Heart right ventricle (tissue), 16 donors: ENCODE data around the gene ATP13A1. TPM values are rescaled to one million over a fixed set of nuclear protein-coding genes. Genes with fewer than 3 reads are reported as not detected.
"Not testable (repeated sequence)": the region's sequence is repeated elsewhere in the genome, so short reads cannot be mapped to it uniquely, and the experiment has no call there.

Experiments
- ATAC-seq, 8 donors: fragments of 200-7000 bp; cut with Tn5 transposase; one replicate each; pipeline ENCODE4 v1.9.1; 2020; ENCODE audit warnings: mild to moderate bottlenecking in 8 of 8, moderate library complexity in 8 of 8, moderate number of reproducible peaks in 1 of 8
- DNase-seq, 2 donors: peaks; one replicate each; pipeline ENCODE4 v3.0.0-alpha.2; 2020
- H3K27ac ChIP-seq, 10 donors: fragments of 200-600 bp; sonication (generic) in 2 of 10; one replicate each; pipeline versions ENCODE4 v1.5.0 to v1.8.0; 2020 to 2022; ENCODE audit warnings: mild to moderate bottlenecking in 3 of 10
- H3K27me3 ChIP-seq, 7 donors: fragments of 200-600 bp; one replicate each; pipeline ENCODE4 v1.8.0; 2021 to 2022; ENCODE audit warnings: mild to moderate bottlenecking in 2 of 7
- H3K36me3 ChIP-seq, 9 donors: fragments of 200-600 bp; sonication (generic) in 1 of 9; one replicate each; pipeline versions ENCODE4 v1.5.0 to v1.8.0; 2020 to 2022; ENCODE audit warnings: mild to moderate bottlenecking in 2 of 9
- H3K4me1 ChIP-seq, 9 donors: fragments of 200-600 bp; sonication (generic) in 1 of 9; one replicate each; pipeline versions ENCODE4 v1.5.0 to v1.8.0; 2020 to 2022; ENCODE audit warnings: mild to moderate bottlenecking in 4 of 9
- H3K4me3 ChIP-seq, 10 donors: fragments of 200-600 bp; sonication (generic) in 2 of 10; one replicate each; pipeline versions ENCODE4 v1.5.0 to v1.8.0; 2020 to 2022; ENCODE audit warnings: mild to moderate bottlenecking in 7 of 10, moderate library complexity in 2 of 10
- H3K9me3 ChIP-seq, 11 donors: fragments of 200-600 bp in 10 of 11; sonication (generic) in 2 of 11; one replicate each; pipeline versions ENCODE4 v1.5.0 to v1.8.0; 2013 to 2022; ENCODE audit warnings: mild to moderate bottlenecking in 2 of 11, control low read depth in 1 of 11, moderate library complexity in 1 of 11
- WGBS, 2 donors: extraction: QIAGEN DNeasy Blood & Tissue Kit; methylation state at CpG; one replicate each; pipeline ENCODE4 v1.1.7; 2013; ENCODE audit warnings: inconsistent platforms in 1 of 2; 5-methylcytosine and 5-hydroxymethylcytosine counted together
- intact Hi-C, 10 donors: fragments of 100-400 bp; cut with DNase I; formaldehyde crosslinking; loops; one replicate each; pipeline versions ENCODE4 v1.11.1 to v1.14.2; 2022
- polyA plus RNA-seq, 2 donors: library from polyadenylated mRNA; stranded (reverse); fragments of 200-250 nt; gene quantifications; one replicate each; pipeline ENCODE4 v1.2.3, GENCODE V29; 2013
- total RNA-seq, 10 donors: library from RNA; stranded (reverse); fragmentation: NEBNext Ultra II Directional in 3 of 10; extraction: Animal tissue kit (Norgen Biotek cat#: 25700) in 3 of 10; gene quantifications; one replicate each; pipeline versions ENCODE4 v1.2.1 to v1.2.4, GENCODE V29; 2021 to 2023
- TF ChIP-seq, protein P1 (sequence below), 9 donors: fragments of 200-600 bp; sonication (generic) in 2 of 9; IDR thresholded peaks; one replicate each; pipeline versions ENCODE4 v1.5.0 to v1.8.0; 2021 to 2022; ENCODE audit warnings: antibody characterized with exemption in 9 of 9, mild to moderate bottlenecking in 5 of 9, moderate library complexity in 1 of 9
- donor health status: Arrhythmogenic right ventricular cardiomyopathy.
- donor health status: ischemic (EF 13 %, LVEDD 7.1; RV severe dilation, severe dysfunction).
- donor health status: healthy with polysubstance abuse.
- donor health status: DM: no; HTN: yes; CAD: no.
- donor health status: DM: no; HTN: no; CAD: no.
- donor health status: ischemic (EF 25% LVEDD 6.9; RV normal size, moderate dysfunction).
- donor health status: ischemic (EF 25% LVEDD 5.7; RV mildly dilated, moderate dysfunction).
- donor health status: healthy.
- donor health status: DM: yes; HTN: yes; CAD: no.
- donor health status: Ischemic cardiomyopathy.
- donor health status: ischemic (EF 35%, LVEDD 5.7; RV mildly dilated, moderate dysfunction).
- donor health status: nonischemic (EF 11% LVEDD 7.7; RV severe dilation, severe dysfunction).
- donor health status: DM: yes; HTN: yes; CAD: no.
- donor health status: PGD.
- donor health status: ischemic (EF 29% LVEDD 5.4; RV normal size, mild dysfunction).
- donor health status: nonischemic (EF 23%, LVEDD 6.1; RV moderate dilation, normal function).

Gene ATP13A1
- total and polyA plus RNA-seq, 12 donors: 12.3 to 34.5 (median 18.8) TPM

DNA sequence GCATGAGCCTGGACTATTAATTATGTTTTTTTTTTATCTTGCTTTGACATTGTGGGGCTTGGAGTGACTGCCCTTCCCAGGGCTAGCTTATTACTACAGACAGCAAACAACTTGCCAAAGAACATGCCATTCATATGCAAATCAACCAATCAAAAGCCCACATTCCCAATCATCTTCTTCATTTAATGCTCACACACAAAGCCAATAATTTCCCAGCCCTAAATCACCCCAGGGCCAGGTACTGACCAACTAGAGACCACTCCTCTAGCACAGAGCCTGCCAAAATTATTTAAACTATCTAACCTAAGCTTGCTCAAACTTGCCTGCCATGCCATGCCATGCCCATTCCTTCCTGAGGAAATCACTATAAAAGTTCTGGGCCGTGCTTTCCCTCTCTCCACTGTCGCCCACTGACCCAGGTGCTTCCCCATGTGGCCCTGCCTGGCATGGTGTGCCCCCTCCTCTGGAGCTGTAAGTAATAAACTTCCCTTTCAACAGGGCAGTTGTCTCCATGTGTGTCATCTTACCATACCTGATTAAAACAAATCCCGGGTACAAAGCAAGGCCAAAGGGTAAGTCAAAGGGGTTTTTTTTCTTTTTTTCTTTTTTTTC is 60.7 kb downstream of the ATP13A1 start:
- TF ChIP-seq, protein P1, sequence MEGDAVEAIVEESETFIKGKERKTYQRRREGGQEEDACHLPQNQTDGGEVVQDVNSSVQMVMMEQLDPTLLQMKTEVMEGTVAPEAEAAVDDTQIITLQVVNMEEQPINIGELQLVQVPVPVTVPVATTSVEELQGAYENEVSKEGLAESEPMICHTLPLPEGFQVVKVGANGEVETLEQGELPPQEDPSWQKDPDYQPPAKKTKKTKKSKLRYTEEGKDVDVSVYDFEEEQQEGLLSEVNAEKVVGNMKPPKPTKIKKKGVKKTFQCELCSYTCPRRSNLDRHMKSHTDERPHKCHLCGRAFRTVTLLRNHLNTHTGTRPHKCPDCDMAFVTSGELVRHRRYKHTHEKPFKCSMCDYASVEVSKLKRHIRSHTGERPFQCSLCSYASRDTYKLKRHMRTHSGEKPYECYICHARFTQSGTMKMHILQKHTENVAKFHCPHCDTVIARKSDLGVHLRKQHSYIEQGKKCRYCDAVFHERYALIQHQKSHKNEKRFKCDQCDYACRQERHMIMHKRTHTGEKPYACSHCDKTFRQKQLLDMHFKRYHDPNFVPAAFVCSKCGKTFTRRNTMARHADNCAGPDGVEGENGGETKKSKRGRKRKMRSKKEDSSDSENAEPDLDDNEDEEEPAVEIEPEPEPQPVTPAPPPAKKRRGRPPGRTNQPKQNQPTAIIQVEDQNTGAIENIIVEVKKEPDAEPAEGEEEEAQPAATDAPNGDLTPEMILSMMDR (IDR thresholded peaks at IDR 0.05): no peak
- WGBS, 2 donors: 58 to 69% methylated on average over 3 of the region's 3 CpGs
- intact Hi-C loops: no loop called here
- H3K4me1 ChIP-seq: peaks cover 0 to 7% (median 0%) of the 10 kb centered on the region in 9 donors
- no peaks in the 10 kb centered on the region for H3K36me3 ChIP-seq
- H3K27me3 ChIP-seq: peaks cover 0 to 5% (median 0%) of the 10 kb centered on the region in 7 donors
- no peak overlapping the region for H3K27ac ChIP-seq
- no peak overlapping the region for H3K4me3 ChIP-seq
- no peaks in the 10 kb centered on the region for H3K9me3 ChIP-seq
- no peak for DNase-seq
- ATAC-seq: no peak

- intact Hi-C loops: no loop called here
- whole genome bisulfite sequencing, 2 donors: 82 to 83% methylated on average over 9 of the region's 9 CpGs
- peak overlapping the region in 1 of 10 donors; percentile 20 for H3K27ac ChIP-seq
- peaks cover 0 to 12% (median 0%) of the 10 kb centered on the region in 9 donors for H3K4me1 ChIP-seq
- peaks cover 0 to 5% (median 0%) of the 10 kb centered on the region in 7 donors for H3K27me3 ChIP-seq
- H3K36me3 ChIP-seq: no peaks in the 10 kb centered on the region
- TF ChIP-seq, protein P1 (IDR thresholded peaks at IDR 0.05): no peak
- H3K4me3 ChIP-seq: no peak overlapping the region
- DNase-seq (no peak), ATAC-seq (no peak)
- no peaks in the 10 kb centered on the region for H3K9me3 ChIP-seq
These were observed 61.3 kb downstream of the ATP13A1 start for GRCh38 chr19:19602136-19602712.

DNA sequence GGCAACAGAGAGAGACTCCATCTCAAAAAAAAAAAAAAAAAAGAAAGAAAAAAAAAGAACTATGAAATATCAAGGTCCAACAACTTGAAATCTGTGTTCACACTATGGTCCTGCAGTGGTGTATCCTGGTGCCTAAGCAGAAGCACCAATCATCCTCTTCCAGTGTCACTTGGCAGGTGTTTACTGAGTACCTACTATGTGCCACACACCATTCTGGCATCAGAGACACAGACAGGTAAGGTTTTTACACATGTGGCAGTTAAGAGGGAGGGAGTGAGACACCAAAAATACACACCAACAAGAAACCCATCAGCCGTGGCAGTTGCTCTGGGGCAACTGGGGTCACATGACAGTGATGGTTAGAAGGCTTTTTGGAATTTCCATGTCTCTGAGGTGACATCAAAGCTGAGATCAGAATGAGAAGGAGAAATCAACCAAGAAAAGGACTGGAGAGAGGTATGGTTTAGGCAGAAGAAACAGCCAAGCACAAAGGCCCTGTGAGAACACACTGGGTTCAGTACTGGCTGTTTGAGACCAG is 62.6 kb downstream of the ATP13A1 start:
- Histone ChIP-seq H3K27me3 (peaks cover 0 to 5% (median 0%) of the 10 kb centered on the region in 7 donors), H3K4me3 (no peak overlapping the region)
- WGBS, 2 donors: 78 to 90% methylated on average over 1 of the region's 1 CpG

GRCh38 chr19:19598728-19599451 is 64.6 kb downstream of the ATP13A1 start:
- H3K27me3 ChIP-seq, H3K36me3 ChIP-seq, ATAC-seq, intact Hi-C loops, DNase-seq, H3K4me3 ChIP-seq, H3K9me3 ChIP-seq: not testable (repeated sequence)
- WGBS, 2 donors: 91 to 93% methylated on average over 20 of the region's 20 CpGs
- Histone ChIP-seq H3K27ac (peak overlapping the region in 1 of 10 donors; percentile 81), H3K4me1 (peaks cover 0 to 16% (median 0%) of the 10 kb centered on the region in 9 donors)

More for the DNA sequence above, 62.6 kb downstream of the ATP13A1 start:
- no peak for ATAC-seq
- TF ChIP-seq, protein P1 (IDR thresholded peaks at IDR 0.05): no peak
- intact Hi-C loops: no loop called here
- Histone ChIP-seq H3K9me3 (no peaks in the 10 kb centered on the region), H3K36me3 (no peaks in the 10 kb centered on the region), H3K4me1 (peaks cover 0 to 8% (median 0%) of the 10 kb centered on the region in 9 donors), H3K27ac (no peak overlapping the region)
- no peak for DNase-seq
